Brain pericyte (primary cell): ENCODE results near the gene CYP2W1.
"Not testable (repeated sequence)": the region's sequence is repeated elsewhere in the genome, so short reads cannot be mapped to it uniquely, and the experiment has no call there.

ENCODE experiments used
- DNase-seq: peaks from one replicate; pipeline ENCODE4 v3.0.0-alpha.2; 2012; ENCODE audit warnings: low read depth, low spot score

Gene CYP2W1, protein sequence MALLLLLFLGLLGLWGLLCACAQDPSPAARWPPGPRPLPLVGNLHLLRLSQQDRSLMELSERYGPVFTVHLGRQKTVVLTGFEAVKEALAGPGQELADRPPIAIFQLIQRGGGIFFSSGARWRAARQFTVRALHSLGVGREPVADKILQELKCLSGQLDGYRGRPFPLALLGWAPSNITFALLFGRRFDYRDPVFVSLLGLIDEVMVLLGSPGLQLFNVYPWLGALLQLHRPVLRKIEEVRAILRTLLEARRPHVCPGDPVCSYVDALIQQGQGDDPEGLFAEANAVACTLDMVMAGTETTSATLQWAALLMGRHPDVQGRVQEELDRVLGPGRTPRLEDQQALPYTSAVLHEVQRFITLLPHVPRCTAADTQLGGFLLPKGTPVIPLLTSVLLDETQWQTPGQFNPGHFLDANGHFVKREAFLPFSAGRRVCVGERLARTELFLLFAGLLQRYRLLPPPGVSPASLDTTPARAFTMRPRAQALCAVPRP

DNA sequence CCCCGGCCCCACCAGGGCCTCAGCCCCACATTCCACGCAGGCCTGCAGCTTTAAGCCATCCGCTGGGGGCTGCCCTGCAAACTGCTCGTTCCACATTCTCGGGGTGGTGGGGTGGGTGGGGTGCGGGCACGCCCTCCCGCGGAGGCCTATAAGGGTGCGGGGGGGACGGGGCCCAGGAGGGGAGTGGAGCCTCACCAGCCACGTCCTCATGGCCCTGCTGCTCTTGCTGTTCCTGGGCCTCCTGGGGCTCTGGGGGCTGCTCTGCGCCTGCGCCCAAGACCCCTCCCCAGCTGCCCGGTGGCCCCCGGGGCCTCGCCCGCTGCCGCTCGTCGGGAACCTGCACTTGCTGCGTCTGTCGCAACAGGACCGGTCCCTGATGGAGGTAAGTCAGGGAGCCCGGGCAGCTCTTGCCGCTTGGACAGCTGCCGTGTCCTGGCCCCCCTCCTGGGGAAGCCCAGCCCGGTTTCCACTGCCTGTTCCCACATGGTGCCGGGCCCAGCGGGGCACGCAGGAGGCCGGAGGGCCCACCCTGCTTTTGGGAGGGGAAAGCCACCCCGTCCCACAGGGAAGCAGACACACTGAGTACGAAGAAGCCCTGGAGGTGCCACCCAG lies at the start of gene CYP2W1:
TSS of gene CYP2W1 (plus strand) at position 178 of the 612 bp plus-strand sequence. CDS start at position 209, 31 bp downstream.
- DNase-seq, result no peak

DNA sequence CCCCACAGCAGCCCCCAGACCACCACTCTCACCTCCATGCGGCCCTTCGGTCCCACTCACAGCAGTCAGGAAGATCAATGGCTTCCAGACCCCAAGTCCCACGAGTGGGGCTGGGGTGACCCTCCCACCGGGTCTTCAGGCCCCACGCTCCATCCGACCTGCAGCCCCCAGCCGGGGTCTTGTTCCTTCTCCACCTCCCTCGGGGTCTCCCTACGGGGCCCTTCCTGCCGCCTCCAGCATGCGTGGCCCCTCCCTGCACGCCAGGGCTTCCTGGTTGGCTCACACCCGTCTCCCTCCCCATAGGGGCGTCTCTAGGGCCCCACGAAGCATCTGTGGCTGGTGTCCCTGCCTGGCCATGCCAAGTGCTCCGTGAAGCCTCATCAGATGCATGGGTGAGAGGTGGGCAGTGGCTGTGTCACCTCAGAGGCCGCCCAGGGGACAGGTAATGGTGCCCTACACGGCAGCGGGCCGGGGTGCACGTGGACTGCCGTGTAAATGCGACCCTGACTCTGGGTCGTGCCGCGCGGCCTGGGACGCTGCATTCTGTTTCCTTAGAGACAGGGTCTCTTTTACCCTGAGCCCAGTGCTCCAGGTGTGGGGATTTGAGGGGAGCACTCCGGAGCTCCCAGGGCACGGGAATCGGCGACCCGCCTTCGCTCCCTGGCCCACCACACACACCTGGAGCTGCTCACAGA lies 48.4 kb upstream of the CYP2W1 start:
- DNase-seq, result no peak

DNA sequence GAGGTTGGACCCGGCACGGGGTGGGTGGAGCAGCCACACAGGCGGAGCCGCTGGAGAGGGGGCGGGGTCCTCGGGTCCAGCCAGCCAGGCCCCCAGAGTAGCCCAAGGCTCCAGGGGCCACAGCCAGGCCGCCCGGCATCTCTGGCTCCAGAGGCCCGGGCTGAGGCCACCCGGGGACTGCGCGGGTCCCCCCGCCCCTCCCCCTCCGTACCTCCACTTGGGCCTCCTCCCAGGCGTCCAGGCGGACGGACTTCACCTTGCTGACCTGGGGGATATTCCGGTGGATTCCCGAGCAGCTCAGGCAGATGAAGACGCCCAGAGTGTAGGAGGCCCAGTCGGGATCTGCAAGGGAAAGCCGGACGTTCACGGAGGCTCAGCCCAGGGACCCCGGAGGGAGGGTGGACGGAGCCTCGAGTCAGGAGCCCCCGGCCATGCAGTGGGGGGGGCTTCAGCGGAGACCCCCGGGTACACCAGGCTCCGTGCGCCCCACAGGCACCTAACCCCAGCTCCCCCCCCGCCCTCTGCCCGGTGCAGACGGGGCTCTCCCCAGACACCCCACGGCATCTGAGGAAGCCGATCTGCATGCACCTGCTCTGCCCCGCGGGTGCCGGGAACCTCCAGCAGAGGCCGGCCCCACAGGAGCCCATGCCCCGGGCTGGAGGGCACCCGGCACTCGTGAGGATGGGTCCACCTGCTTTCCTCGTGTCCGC lies 47.7 kb upstream of the CYP2W1 start:
- no peak for DNase-seq

DNA sequence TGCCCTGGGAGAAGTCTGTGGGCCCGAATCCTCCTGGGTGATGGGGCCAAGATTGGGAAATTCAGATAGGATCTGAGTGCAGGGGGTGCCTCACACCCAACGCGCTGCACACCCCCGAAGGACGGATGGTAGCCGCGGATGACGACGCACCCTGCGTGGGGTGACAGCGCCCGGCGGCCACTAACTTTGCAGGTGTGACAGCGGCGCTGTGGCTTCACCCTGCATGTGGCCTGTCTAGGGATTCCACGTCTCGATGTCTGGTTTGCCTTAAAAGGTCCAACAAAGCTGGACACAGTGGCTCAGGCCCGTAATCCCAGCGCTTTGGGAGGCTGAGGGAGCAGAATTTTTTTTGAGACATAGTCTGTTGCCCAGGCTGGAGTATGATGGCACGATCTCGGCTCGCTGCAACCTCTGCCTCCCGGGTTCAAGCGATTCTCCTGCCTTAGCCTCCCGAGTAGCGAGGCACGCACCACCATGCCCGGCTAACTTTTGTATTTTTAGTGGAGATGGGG lies 47.1 kb upstream of the CYP2W1 start:
- DNase-seq, result no peak

DNA sequence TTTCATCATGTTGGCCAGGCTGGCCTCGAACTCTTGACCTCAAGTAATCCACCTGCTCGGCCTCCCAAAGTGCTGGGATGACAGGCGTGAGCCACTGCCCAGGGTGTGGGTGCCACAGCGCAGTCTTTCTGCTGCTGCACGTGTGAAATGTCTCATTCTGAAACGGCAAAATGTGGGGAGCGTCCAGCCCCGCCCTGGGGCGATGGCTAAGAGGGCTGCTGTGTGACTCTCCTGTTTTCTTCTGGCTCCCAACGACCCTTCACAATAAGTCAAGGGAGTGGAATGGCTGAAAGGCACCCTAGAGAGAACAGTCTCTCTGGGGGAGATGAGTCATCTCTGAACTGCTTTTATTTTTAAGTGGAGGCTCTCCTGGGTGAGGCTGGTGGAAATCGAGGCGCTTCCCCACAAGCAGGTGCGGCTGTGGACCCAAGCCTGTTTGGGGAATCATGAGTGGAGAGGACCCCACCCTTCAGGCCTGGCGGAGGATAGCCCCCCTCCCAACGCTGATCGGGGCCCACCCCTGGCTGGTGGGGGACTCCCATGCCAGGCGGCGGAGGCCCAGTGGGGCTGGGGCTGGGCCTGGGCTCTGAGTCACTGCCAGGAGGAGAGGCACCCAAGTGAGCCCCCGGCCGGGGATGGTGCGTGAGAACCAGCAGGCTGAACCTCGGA lies 46.5 kb upstream of the CYP2W1 start:
- peak; percentile 39 for DNase-seq

DNA sequence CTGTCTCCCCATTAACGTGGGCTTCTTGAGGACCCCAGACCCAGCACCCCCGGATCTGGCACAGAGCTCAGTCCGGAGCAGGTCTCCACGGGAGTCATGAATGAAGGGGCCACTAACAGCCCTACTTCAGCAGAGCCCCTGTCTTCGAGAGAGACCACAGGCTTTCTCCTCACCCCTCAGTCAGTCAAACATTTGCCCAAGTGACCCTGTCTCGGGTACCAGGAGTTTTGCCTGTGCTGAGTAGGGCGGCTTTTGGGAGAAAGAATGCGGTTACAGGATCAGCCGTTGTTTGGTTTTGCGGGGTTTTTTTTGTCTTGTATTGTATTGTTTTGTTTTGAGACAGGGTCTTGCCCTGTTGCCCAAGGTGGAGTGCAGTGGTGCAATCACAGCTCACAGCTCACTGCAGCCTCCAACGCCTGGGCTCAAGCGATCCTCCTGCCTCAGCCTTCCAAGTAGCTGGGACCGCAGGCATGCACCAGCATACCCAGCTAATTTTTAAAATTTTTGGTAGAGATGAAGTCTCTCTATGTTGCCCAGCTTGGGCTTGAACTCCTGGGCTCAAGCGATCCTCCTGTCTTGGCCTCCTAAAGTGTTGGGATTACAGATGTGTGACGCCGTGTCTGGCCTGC lies 45.0 kb upstream of the CYP2W1 start:
- DNase-seq, result no peak

DNA sequence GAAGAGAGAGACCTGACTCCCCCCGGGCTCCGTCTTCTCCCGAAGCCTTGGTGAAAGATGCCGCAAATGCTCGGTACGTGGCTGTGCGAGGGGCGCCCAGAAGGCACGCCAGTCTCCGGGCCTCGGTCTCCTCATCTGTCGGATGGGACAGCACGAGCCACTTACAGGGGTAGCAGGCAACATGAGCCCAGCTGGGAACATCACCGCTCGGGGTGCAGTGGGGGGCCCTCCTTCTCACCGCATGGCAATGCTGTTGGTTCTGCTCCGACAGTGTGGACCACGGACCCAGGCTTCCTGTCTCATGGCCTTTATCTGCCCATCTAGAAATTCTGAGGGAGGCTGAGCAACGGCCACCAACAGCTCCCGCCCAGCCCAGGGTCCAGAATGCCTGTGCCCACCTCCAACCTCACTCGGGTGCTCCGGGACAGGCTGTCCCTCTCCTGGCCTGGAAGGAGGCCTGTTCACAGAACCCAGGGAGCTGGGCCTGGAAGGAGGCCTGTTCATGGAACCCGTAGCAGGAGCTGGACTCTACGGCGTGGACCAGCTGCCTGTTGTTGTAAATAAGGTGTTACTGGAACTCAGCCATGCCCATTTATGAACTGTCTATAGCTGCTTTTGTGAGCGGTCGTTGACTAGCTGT lies 44.3 kb upstream of the CYP2W1 start:
- no peak for DNase-seq

DNA sequence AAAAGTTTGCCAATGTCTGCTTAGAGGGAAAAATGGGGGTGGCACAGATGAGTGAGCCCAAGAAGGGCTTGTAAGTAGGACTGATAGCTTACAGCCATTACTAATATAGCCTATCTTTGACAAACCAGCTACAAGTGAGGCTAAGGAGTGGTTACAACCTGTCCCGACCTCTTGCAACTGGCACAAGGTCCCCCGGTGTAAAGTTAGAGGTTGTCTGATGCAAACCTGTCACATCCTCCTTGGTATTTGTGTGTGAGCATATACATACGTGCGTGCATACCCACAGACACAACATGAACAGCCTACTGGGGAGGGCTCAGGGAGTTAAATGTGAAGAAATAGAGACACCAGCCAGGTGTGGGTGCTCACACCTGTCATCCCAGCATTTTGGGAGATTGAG lies 43.1 kb upstream of the CYP2W1 start:
- no peak for DNase-seq

DNA sequence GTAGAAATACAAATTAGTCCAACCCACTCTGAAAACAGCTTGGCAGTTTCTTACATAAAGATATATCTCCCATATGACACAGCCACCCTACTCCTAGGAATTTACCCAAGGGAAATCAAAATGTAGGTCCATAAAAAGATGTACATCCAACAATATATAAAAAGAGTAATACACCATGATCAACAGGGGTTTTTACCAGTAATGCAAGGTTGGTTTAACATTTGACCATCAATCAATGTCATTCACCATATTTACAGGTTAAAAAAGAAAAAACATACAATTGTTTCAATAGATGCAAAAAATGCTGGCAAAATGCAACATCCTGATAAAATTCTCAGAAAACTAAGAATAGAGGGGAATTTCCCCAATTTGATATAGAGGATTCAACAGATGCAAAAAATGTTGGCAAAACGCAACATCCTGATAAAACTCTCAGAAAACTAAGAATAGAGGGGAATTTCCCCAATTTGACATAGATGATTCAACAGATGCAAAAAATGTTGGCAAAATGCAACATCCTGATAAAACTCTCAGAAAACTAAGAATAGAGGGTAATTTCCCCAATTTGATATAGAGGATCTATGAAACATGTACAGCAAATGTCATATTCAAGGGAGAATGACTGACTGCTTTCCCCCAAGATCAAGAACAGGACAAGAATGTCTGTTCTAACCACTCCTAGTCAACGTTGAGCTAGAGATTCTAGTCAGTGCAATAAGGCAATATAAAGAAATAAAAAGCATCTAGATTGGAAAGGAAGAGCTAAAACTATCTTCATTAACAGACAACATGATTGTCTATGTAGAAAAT lies 42.2 kb upstream of the CYP2W1 start:
- no peak for DNase-seq

DNA sequence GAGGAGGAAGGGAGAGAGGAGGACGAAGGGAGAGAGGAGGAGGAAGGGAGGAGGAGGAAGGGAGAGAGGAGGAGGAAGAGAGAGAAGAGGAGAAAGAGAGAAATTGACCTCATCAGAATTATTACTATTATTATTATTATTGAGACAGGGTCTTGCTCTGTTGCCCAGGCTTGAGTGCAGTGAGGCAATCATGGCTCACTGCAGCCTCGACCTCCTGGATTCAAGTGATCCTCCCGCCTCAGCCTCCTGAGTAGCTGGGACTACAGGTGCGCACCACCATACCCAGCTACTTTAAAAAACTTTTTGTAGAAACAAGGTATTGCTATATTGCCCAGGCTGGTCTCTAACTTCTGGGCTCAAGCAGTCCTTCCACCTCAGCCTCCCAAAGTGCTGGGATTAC lies 39.2 kb upstream of the CYP2W1 start:
- not testable (repeated sequence) for DNase-seq

DNA sequence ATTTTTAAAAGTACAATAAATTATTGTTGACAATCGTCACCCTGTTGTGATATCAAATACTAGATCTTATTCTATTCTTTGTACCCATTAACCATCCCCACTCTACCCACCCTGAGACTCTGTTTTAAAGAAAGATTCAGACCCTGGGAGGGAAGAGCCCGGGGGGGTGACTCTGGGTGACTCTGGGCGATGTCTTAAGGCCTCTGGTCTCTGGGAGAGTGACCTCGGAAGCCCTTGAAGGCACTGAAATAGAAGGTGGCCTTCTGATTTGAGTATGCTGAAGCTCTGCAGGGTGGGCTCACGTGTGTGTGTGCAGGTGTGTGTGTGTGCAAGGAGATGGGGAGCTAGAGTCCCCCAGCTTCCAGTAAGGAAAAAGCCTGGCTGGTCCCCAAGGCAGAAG lies 38.2 kb upstream of the CYP2W1 start:
- DNase-seq, result no peak

DNA sequence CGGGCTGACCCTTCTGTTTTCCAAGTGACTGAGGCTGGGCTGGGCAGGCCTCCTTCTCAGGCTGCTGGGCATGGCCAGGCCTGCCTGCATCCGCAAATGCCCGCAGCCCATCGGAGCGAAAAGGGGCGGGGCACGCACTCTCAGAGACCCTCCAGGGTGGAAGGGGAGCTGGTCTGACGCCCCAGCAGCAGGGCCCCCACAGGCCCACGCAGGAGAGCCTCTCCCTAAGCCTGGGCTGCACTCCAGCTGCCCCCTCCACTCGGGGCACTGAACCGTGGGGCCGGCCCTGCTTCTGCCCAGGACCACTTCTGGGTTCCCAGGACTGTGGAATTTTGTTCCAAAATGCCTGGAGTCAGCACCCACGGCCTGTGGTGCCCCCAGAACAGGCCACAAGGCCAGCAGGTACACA lies 37.8 kb upstream of the CYP2W1 start:
- no peak for DNase-seq

DNA sequence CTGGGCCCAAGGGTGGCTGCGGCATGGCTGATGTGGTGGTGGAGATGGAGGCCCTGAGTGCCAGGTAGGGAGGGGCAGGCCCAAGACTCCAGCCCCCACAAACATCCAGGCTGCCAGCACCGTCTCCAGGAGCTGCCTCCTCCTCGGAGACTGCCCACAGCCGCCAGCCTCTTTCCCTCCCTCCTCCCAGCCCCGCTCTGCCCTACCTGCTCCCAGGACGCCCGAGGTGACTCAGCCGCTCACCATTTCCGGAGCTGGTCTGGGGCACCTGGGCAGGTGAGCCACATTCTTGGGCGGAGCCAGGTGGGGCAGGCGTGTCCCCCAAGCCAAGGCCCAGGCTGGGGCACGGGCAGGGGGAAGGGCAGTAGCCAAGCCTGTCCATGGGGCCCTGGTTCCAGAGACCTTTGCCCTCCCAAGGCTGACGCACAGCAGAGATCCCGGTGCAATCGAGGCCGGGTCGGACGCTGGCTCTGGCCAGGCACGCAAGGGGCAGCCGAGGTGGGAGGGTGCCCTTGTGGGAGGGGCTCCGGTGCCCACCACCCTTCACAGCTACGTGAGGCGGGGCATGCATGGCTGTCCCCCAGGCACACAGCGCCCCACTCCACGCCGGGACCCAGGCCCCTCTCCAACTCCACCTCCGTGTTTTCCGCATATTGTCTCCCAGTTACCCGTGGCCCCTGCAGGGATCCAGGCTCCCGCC lies 37.3 kb upstream of the CYP2W1 start:
- no peak for DNase-seq

DNA sequence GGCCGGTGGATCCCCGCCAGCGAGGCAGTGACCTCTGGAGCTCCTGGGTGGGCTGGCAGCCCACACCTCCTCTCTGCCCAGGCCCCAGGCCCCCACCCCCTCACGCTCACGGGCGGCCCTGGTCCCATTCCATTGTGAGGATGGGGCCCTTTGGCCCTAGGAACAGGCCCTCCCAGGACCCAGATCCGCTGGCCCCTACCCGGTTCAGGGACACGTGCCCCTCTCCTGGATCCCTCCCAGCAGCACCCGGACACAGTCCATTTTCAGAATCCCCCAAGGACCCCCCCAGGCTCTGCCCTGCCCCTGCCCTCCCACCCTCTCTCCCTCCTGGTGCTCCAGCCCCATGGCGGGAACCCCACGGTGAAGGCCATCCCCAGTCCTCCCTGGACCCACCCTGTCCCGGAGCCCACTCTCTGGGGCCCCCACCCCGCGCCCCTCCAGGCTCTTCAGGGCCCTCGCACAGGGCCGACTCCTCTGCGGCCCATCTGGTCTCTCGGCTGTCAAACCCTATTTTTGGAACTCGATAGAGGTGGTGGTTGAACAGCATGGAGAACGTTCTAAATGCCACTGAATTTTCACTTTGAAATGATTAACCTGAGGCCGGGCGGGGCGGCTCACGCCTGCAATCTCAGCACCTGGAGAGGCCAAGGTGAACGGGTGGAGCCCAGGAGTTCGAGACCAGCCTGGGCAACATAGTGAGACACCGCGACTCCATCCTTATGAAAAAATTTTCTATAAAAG lies 36.6 kb upstream of the CYP2W1 start:
- DNase-seq, result no peak

DNA sequence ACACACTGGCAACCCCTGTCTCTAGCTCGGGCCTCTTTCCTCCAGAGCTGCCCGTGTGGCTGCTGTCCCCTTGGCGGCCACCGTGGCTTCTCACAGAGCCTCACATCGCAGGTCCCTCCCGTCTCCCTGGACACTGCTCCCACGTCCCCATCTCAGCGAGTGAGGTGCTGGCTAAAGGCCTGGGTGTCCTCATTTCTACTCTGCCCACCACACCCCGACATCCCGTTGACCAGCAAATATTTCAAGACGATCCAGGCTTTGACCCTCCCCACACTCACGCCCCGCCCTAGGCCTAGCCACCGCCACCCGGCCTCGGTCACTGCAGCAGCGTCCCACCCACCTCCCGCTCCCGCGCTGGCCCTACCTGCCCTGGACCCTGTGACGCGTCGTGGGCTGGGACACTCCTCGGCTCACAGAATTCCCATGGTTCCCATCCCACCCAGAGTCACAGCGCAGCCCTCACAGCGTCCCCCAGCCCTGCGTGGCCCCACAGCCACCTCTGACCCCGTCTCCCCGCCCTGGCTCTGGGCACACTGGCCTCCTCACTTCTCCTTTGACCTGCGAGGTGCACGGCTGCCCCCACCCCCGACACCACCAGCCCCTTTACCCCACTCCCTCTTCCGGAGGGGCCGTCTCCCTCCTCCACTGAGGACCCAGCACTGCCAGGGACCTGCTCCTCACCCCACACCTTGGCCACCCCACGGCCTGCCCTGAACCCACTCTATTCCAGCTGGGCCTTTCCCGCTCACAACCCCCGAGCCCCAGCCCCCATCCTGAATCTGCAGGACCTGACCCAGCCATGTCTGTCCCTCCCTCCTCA lies 35.4 kb upstream of the CYP2W1 start:
- DNase-seq, result no peak

DNA sequence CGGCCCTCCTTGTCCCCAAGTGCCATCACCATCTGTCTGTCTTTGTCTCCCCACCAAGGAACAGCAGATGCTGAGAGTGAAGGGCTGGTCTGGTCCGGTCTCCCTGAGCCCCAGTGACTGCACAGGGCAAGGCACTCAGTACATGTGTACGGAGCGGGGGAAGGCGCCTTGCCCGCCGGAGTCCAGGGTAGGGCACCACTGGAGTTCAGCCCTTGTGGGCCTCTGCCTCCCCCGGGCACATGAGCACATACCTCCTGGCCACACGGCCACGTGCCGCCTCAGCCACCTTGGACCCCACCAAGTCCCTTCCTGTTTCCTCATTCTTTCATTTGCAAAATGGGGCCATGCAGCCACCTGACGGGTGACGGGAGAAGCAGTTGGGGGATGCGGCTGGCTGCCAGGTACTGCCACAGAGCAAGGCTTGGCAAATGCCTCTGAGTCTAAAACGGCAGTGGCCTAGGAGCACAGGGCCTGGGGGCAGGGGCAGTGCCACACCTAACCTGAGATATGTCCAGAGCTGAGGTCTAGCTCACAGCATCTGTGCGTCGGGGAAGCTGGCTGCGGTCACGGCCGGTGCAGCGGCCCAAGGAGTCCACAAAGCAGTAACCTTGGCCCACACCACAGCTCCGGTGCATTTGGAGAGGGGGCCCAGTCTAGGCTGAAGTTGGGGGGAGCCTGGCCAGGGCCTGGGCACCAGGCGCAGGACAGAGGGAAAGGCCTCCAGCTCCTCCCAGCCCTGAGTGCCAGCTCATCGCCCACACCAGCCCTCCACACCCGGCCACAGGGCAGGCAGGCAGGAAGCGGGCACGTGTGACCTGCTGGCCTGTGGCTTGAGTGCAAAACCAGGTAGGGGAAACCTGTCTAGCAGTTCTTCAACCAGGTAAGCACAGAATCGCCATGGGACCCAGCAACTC lies 33.7 kb upstream of the CYP2W1 start:
- DNase-seq, result no peak
